ENCODE data around the gene HM13.
"Not testable (repeated sequence)": the region's sequence is repeated elsewhere in the genome, so short reads cannot be mapped to it uniquely, and the experiment has no call there.

HM13 gene

DNA sequence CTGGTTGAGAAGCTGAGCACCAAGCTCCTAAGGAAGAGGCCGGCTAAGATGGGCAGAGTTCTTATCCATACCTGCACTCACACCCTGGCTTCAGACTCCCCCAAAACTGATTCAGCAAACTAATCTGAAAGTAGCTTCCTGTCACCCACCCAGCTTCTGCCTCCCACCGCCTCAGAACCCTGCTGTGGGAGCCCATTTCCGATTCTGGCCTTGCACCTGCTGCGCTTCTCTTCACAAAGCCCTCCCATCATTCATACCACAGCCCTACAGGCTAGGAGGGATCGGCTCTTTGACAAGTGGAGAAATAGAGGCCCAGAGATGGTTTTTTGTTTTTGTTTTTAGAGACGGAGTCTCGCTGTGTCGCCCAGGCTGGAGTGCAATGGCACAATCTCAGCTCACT is 28.7 kb downstream of the HM13 start:
- no peaks in the 10 kb centered on the region for H3K4me1 ChIP-seq
- H3K9me3 ChIP-seq = no peaks in the 10 kb centered on the region; the same call in 1 of the 2 replicates
- H3K27me3 ChIP-seq = no peaks in the 10 kb centered on the region
- no peak overlapping the region for H3K4me3 ChIP-seq (ENCODE audit: low read depth, low read length)
- TF ChIP-seq, protein P1, sequence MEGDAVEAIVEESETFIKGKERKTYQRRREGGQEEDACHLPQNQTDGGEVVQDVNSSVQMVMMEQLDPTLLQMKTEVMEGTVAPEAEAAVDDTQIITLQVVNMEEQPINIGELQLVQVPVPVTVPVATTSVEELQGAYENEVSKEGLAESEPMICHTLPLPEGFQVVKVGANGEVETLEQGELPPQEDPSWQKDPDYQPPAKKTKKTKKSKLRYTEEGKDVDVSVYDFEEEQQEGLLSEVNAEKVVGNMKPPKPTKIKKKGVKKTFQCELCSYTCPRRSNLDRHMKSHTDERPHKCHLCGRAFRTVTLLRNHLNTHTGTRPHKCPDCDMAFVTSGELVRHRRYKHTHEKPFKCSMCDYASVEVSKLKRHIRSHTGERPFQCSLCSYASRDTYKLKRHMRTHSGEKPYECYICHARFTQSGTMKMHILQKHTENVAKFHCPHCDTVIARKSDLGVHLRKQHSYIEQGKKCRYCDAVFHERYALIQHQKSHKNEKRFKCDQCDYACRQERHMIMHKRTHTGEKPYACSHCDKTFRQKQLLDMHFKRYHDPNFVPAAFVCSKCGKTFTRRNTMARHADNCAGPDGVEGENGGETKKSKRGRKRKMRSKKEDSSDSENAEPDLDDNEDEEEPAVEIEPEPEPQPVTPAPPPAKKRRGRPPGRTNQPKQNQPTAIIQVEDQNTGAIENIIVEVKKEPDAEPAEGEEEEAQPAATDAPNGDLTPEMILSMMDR (IDR thresholded peaks at IDR 0.05; ENCODE audit: low read depth, low read length) = no peak
- no peak for DNase-seq
- peaks cover 68% of the 10 kb centered on the region for H3K36me3 ChIP-seq

- H3K4me3 ChIP-seq (ENCODE audit: low read depth, low read length) = no peak overlapping the region
- no peaks in the 10 kb centered on the region for H3K4me1 ChIP-seq
- no peaks in the 10 kb centered on the region for H3K9me3 ChIP-seq
- DNase-seq = peak; percentile 29
- peaks cover 68% of the 10 kb centered on the region for H3K36me3 ChIP-seq
- TF ChIP-seq, protein P1 (IDR thresholded peaks at IDR 0.05; ENCODE audit: low read depth, low read length) = no peak
- H3K27me3 ChIP-seq = no peaks in the 10 kb centered on the region
Measured at GRCh38 chr20:31543966-31544598, 29.8 kb downstream of the HM13 start.

- peaks cover 68% of the 10 kb centered on the region for H3K36me3 ChIP-seq
- no peaks in the 10 kb centered on the region for H3K9me3 ChIP-seq
- H3K27me3 ChIP-seq = no peaks in the 10 kb centered on the region
- TF ChIP-seq, protein P1 (IDR thresholded peaks at IDR 0.05; ENCODE audit: low read depth, low read length) = no peak
- no peaks in the 10 kb centered on the region for H3K4me1 ChIP-seq
- DNase-seq = no peak
- no peak overlapping the region for H3K4me3 ChIP-seq (ENCODE audit: low read depth, low read length)
Measured at GRCh38 chr20:31544600-31544999, 30.4 kb downstream of the HM13 start.

- H3K4me3 ChIP-seq (ENCODE audit: low read depth, low read length); H3K27me3 ChIP-seq; DNase-seq; H3K4me1 ChIP-seq; H3K9me3 ChIP-seq: not testable (repeated sequence)
- peaks cover 71% of the 10 kb centered on the region for H3K36me3 ChIP-seq
Measured at GRCh38 chr20:31545621-31546040, 31.4 kb downstream of the HM13 start.

DNA sequence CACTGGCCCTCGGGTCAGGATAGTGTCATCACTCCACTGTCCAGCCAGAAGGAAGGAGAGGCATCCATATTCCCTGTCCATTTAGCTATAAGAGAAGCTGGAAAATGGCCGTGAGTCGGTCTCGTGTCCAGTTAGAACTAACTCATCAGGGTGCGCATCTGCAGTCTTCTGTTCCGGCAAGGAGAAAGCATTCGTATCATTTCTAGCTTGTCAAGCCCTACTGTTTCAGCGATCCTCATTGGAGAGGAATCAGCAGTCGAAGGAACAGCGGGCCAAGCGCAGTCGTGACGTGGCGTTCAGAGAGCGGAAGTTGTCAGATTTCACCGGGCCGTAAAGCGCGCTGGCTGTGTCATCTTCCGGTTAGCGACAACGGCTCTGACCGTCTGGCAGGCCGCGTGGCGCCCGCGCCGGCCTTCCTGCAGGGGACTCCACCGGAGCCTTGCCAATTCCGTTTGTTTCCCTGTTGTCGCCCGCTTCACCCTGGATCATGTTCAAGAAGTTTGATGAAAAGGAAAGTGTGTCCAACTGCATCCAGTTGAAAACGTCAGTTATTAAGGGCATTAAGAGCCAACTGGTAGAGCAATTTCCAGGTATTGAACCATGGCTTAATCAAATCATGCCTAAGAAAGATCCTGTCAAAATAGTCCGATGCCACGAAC is 32.9 kb downstream of the HM13 start:
- Histone ChIP-seq H3K4me1 (no peaks in the 10 kb centered on the region), H3K36me3 (peaks cover 77% of the 10 kb centered on the region), H3K9me3 (no peaks in the 10 kb centered on the region), H3K4me3 (ENCODE audit: low read depth, low read length) (peak overlapping the region; percentile 95), H3K27me3 (no peaks in the 10 kb centered on the region)
- DNase-seq = peak; percentile 88
- TF ChIP-seq, protein P1 (IDR thresholded peaks at IDR 0.05; ENCODE audit: low read depth, low read length) = 0 out of 2 replicates have a peak, but pooled peaks have one; percentile 7

GRCh38 chr20:31547720-31548298 is 33.6 kb downstream of the HM13 start:
- TF ChIP-seq, protein P1 (IDR thresholded peaks at IDR 0.05; ENCODE audit: low read depth, low read length) = no peak
- H3K27me3 ChIP-seq = no peaks in the 10 kb centered on the region
- peaks cover 75% of the 10 kb centered on the region for H3K36me3 ChIP-seq
- H3K4me3 ChIP-seq (ENCODE audit: low read depth, low read length) = peak overlapping the region; percentile 95
- DNase-seq = no peak
- no peaks in the 10 kb centered on the region for H3K4me1 ChIP-seq
- no peaks in the 10 kb centered on the region for H3K9me3 ChIP-seq
